Keratinocyte (primary cell): ENCODE results near the gene RABEP1. TPM values are rescaled to one million over a fixed set of nuclear protein-coding genes. Genes with fewer than 3 reads are reported as not detected.

Experiments used
- DNase-seq: peaks from one replicate; pipeline ENCODE4 v3.0.0-alpha.2; 2011; ENCODE audit warnings: low read depth, missing footprints, low spot score
- FAIRE-seq: peaks from 2 replicates; lab custom pipeline; 2011; peaks lifted over from hg19 to GRCh38; lab: Jason Lieb, UNC
- H2AFZ ChIP-seq: 2 replicates; pipeline ENCODE4 v1.6.0; 2012; ENCODE audit warnings: low read length, control low read depth, inconsistent platforms; ENCODE audit not compliant: control insufficient read depth
- H3K27ac ChIP-seq: 2 replicates; pipeline ENCODE4 v1.5.1; 2011; ENCODE audit warnings: low read length; ENCODE audit not compliant: control insufficient read depth, insufficient read depth
- H3K27me3 ChIP-seq: 3 replicates; pipeline ENCODE4 v1.6.0; 2011; ENCODE audit warnings: low read length; ENCODE audit not compliant: control insufficient read depth, insufficient read depth; ENCODE audit errors: extremely low read depth
- H3K36me3 ChIP-seq, 2 experiments: 2 replicates in 1 of 2; 3 replicates in 1 of 2; pipeline ENCODE4 v1.5.1; 2011; ENCODE audit warnings: low read length in 2 of 2, mild to moderate bottlenecking in 1 of 2; ENCODE audit not compliant: control insufficient read depth in 2 of 2, insufficient read depth in 2 of 2; ENCODE audit errors: extremely low read depth in 1 of 2
- H3K4me1 ChIP-seq: 3 replicates; pipeline ENCODE4 v1.5.1; 2011; ENCODE audit warnings: low read length; ENCODE audit not compliant: control insufficient read depth, insufficient read depth; ENCODE audit errors: extremely low read depth
- H3K4me2 ChIP-seq: 3 replicates; pipeline ENCODE4 v1.6.0; 2011; ENCODE audit warnings: low read depth, low read length; ENCODE audit not compliant: control insufficient read depth, insufficient read depth; ENCODE audit errors: extremely low read depth
- H3K4me3 ChIP-seq, 3 experiments: fragments of 200-600 bp in 1 of 3; sonication (generic) in 1 of 3; 2 replicates in 2 of 3; 3 replicates in 1 of 3; pipeline ENCODE4 v1.5.1; 2011 to 2016; ENCODE audit warnings: low read length in 3 of 3, mild to moderate bottlenecking in 3 of 3, control low read depth in 2 of 3, inconsistent platforms in 1 of 3, low read depth in 1 of 3, mixed read lengths in 1 of 3, mixed run types in 1 of 3, moderate library complexity in 1 of 3; ENCODE audit not compliant: control insufficient read depth in 2 of 3, insufficient read depth in 2 of 3; ENCODE audit errors: extremely low read depth in 1 of 3
- H3K79me2 ChIP-seq: 2 replicates; pipeline ENCODE4 v1.6.0; 2012; ENCODE audit warnings: low read length; ENCODE audit not compliant: control insufficient read depth, insufficient read depth
- H3K9ac ChIP-seq: 3 replicates; pipeline ENCODE4 v1.6.0; 2011; ENCODE audit warnings: low read length; ENCODE audit not compliant: control insufficient read depth, insufficient read depth; ENCODE audit errors: extremely low read depth
- H3K9me1 ChIP-seq: 3 replicates; pipeline ENCODE4 v1.6.0; 2011; ENCODE audit warnings: low read length; ENCODE audit not compliant: control insufficient read depth, insufficient read depth; ENCODE audit errors: extremely low read depth
- H3K9me3 ChIP-seq: 2 replicates; pipeline ENCODE4 v1.5.1; 2012; ENCODE audit warnings: low read depth, low read length; ENCODE audit not compliant: control insufficient read depth
- H4K20me1 ChIP-seq: 3 replicates; pipeline ENCODE4 v1.6.0; 2011; ENCODE audit warnings: low read length; ENCODE audit not compliant: control insufficient read depth, insufficient read depth; ENCODE audit errors: extremely low read depth
- CTCF ChIP-seq, 3 experiments: IDR thresholded peaks in 1 of 3; conservative IDR thresholded peaks in 1 of 3; optimal IDR thresholded peaks in 1 of 3; 2 replicates in 2 of 3; 3 replicates in 1 of 3; pipeline versions ENCODE3 to v1.5.1; 2011; ENCODE audit warnings: low read length in 3 of 3, mild to moderate bottlenecking in 3 of 3, moderate library complexity in 2 of 3, control low read depth in 1 of 3, inconsistent platforms in 1 of 3; ENCODE audit not compliant: insufficient read depth in 2 of 3; ENCODE audit errors: extremely low read depth in 1 of 3
- EZH2 ChIP-seq: IDR thresholded peaks from one replicate; pipeline ENCODE4 v1.6.1; 2012; ENCODE audit warnings: inconsistent platforms, mild to moderate bottlenecking, low read length, moderate library complexity
- dilution Hi-C: fragments of 300-500 bp; cut with MboI; formaldehyde crosslinking; loops from one replicate; pipeline ENCODE4 v1.7.0; 2020; ENCODE audit warnings: low sequenced_read_pairs; ENCODE audit not compliant: extremely low pct_ligation_motif_present
- polyA plus RNA-seq, 5 experiments: library from polyadenylated mRNA; depleted of rRNA in 3 of 5; stranded (reverse) in 3 of 5; stranded (forward) in 1 of 5; unstranded in 1 of 5; fragments of >200 nt; gene quantifications; 1 replicate in 1 of 5; 2 replicates in 3 of 5; 3 replicates in 1 of 5; pipeline versions ENCODE4 v1.2.1 to v1.2.3, GENCODE V29; 2011 to 2012; ENCODE audit warnings: missing spikeins in 2 of 5, low read depth in 1 of 5, low replicate concordance in 1 of 5

The RABEP1 gene
- polyA plus RNA-seq, 1 donor (not counting 4 experiments of a cell fraction or from before 2014, with no cell fraction given): 27.1 TPM

GRCh38 chr17:5373112-5373511 is 91.0 kb downstream of the RABEP1 start:
- Histone ChIP-seq H3K4me3 (no peak overlapping the region), H3K9me1 (no peaks in the 10 kb centered on the region), H3K9me3 (no peaks in the 10 kb centered on the region), H3K36me3 (peaks cover 8 to 15% of the 10 kb centered on the region in 2 experiments), H2AFZ (no peak overlapping the region), H3K27me3 (no peaks in the 10 kb centered on the region), H3K9ac (no peak overlapping the region), H3K79me2 (no peaks in the 10 kb centered on the region), H3K27ac (no peak overlapping the region), H4K20me1 (no peaks in the 10 kb centered on the region), H3K4me1 (no peaks in the 10 kb centered on the region), H3K4me2 (no peak overlapping the region)
- no peak for FAIRE-seq
- DNase-seq: no peak
- dilution Hi-C loops: no loop called here
- TF ChIP-seq EZH2: no peak
- no peak for TF ChIP-seq CTCF (optimal IDR thresholded peaks at IDR 0.05 in 1 of 3, IDR thresholded peaks at IDR 0.05 in 1 of 3, conservative IDR thresholded peaks at IDR 0.05 in 1 of 3; ENCODE audit: extremely low read depth in 1 of 3, insufficient read depth in 2 of 3, low read length in 3 of 3)

GRCh38 chr17:5378566-5379207 is 96.6 kb downstream of the RABEP1 start:
- H3K4me2 ChIP-seq: no peak overlapping the region
- H3K9ac ChIP-seq: no peak overlapping the region
- H3K4me1 ChIP-seq: no peaks in the 10 kb centered on the region
- peaks cover 22 to 38% of the 10 kb centered on the region in 2 experiments for H3K36me3 ChIP-seq
- no peaks in the 10 kb centered on the region for H4K20me1 ChIP-seq
- H2AFZ ChIP-seq: no peak overlapping the region
- H3K4me3 ChIP-seq: no peak overlapping the region
- dilution Hi-C loops: no loop called here
- no peak overlapping the region for H3K27ac ChIP-seq
- H3K9me3 ChIP-seq: no peaks in the 10 kb centered on the region
- no peaks in the 10 kb centered on the region for H3K9me1 ChIP-seq
- H3K79me2 ChIP-seq: no peaks in the 10 kb centered on the region
- H3K27me3 ChIP-seq: no peaks in the 10 kb centered on the region
- no peak for FAIRE-seq
- DNase-seq: no peak
- no peak for TF ChIP-seq EZH2
- TF ChIP-seq CTCF (optimal IDR thresholded peaks at IDR 0.05 in 1 of 3, IDR thresholded peaks at IDR 0.05 in 1 of 3, conservative IDR thresholded peaks at IDR 0.05 in 1 of 3; ENCODE audit: extremely low read depth in 1 of 3, insufficient read depth in 2 of 3, low read length in 3 of 3): no peak
